ENCODE measurements around the gene RBM14. TPM values are rescaled to one million over a fixed set of nuclear protein-coding genes. Genes with fewer than 3 reads are reported as not detected.

RBM14 gene
- total and polyA plus RNA-seq, 2 donors (not counting 3 experiments of a cell fraction or from before 2014, with no cell fraction given) = 44.0 to 104 TPM

DNA sequence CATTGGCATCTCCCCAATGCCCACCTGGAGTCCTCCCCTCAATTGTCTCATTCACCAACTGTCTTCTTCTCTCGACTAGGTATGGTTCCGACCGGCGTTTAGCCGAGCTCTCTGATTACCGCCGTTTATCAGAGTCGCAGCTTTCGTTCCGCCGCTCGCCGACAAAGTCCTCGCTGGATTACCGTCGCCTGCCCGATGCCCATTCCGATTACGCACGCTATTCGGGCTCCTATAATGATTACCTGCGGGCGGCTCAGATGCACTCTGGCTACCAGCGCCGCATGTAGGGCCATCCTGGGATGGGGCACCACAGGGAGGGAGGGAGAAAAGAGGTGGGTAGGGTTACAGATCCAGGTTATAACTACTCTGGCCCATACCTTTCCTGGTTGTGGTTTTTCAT is 10.0 kb downstream of the RBM14 start:
- Histone ChIP-seq H3K9me3 (replicated peaks; ENCODE audit: control insufficient read depth, insufficient read depth, low read length) (no peaks in the 10 kb centered on the region), H3K36me3 (ENCODE audit: control insufficient read depth in 2 of 2, extremely low read depth in 1 of 2, insufficient read depth in 2 of 2, low read length in 2 of 2) (peaks cover 49 to 54% of the 10 kb centered on the region in 2 experiments), H3K9ac (replicated peaks; ENCODE audit: extremely low read depth, insufficient read depth, low read length) (no peak overlapping the region), H2AFZ (ENCODE audit: low read depth, low read length) (no peak overlapping the region), H3K4me2 (ENCODE audit: insufficient read depth, low read length) (no peak overlapping the region), H3K9me1 (replicated peaks; ENCODE audit: control insufficient read depth, extremely low read depth, insufficient read depth, low read length) (no peaks in the 10 kb centered on the region), H3K79me2 (ENCODE audit: control insufficient read depth, insufficient read depth, low read length) (peaks cover 100% of the 10 kb centered on the region), H3K4me1 (ENCODE audit: control insufficient read depth, extremely low read depth, insufficient read depth, low read length) (no peaks in the 10 kb centered on the region), H3K27me3 (ENCODE audit: control insufficient read depth in 2 of 2, insufficient read depth in 2 of 2, low read length in 2 of 2) (no peaks in the 10 kb centered on the region), H3K27ac (ENCODE audit: insufficient read depth, low read depth, low read length) (no peak overlapping the region), H3K4me3 (replicated peaks in 1 of 3; ENCODE audit: insufficient read depth in 1 of 3, low read depth in 1 of 3, low read length in 3 of 3) (no peak overlapping the region), H4K20me1 (replicated peaks; ENCODE audit: control insufficient read depth, extremely low read depth, insufficient read depth, low read length) (peaks cover 18% of the 10 kb centered on the region)
- ChIA-PET POLR2A (no interaction called here), CTCF (no interaction called here)
- BruUV-seq (replicated peaks) = no TSS peak
- dilution Hi-C loops (cut with MboI; ENCODE audit: extremely low pct_ligation_motif_present, low sequenced_read_pairs) = no loop called here
- DNase-seq (ENCODE audit: low read depth, low spot score) = no peak
- TF ChIP-seq POLR2A (IDR thresholded peaks at IDR 0.05; ENCODE audit: low read depth, low read length) (no peak), GATA2 (IDR thresholded peaks at IDR 0.05; ENCODE audit: insufficient read depth, insufficient read length, low read depth, low read length) (no peak), JUN (IDR thresholded peaks at IDR 0.05; ENCODE audit: borderline replicate concordance, insufficient read depth, insufficient read length, low read depth) (no peak), MYC (IDR thresholded peaks at IDR 0.05; ENCODE audit: low read depth, low read length) (no peak), EZH2 (IDR thresholded peaks at IDR 0.05; ENCODE audit: borderline replicate concordance, low read depth, low read length, severe bottlenecking) (no peak), FOS (IDR thresholded peaks at IDR 0.05; ENCODE audit: borderline replicate concordance, insufficient read depth, low read length) (no peak), POLR2AphosphoS5 (IDR thresholded peaks at IDR 0.05; ENCODE audit: insufficient read depth, low read depth, low read length) (no peak)
- TF ChIP-seq, protein P1, sequence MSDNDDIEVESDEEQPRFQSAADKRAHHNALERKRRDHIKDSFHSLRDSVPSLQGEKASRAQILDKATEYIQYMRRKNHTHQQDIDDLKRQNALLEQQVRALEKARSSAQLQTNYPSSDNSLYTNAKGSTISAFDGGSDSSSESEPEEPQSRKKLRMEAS (IDR thresholded peaks at IDR 0.05; ENCODE audit: insufficient read depth, insufficient read length) = no peak
- TF ChIP-seq, protein P2, sequence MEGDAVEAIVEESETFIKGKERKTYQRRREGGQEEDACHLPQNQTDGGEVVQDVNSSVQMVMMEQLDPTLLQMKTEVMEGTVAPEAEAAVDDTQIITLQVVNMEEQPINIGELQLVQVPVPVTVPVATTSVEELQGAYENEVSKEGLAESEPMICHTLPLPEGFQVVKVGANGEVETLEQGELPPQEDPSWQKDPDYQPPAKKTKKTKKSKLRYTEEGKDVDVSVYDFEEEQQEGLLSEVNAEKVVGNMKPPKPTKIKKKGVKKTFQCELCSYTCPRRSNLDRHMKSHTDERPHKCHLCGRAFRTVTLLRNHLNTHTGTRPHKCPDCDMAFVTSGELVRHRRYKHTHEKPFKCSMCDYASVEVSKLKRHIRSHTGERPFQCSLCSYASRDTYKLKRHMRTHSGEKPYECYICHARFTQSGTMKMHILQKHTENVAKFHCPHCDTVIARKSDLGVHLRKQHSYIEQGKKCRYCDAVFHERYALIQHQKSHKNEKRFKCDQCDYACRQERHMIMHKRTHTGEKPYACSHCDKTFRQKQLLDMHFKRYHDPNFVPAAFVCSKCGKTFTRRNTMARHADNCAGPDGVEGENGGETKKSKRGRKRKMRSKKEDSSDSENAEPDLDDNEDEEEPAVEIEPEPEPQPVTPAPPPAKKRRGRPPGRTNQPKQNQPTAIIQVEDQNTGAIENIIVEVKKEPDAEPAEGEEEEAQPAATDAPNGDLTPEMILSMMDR (IDR thresholded peaks at IDR 0.05; ENCODE audit: extremely low read depth in 1 of 2, insufficient read depth in 1 of 2, low read depth in 1 of 2, low read length in 2 of 2) = no peak
- intact Hi-C loops (cut with micrococcal nuclease) = no loop called here
- no peak for FAIRE-seq
